Upper lobe of right lung (tissue), 1 donor: ENCODE results near the gene TDRD15. TPM values are rescaled to one million over a fixed set of nuclear protein-coding genes. Genes with fewer than 3 reads are reported as not detected.
"Not testable (repeated sequence)": the region's sequence is repeated elsewhere in the genome, so short reads cannot be mapped to it uniquely, and the experiment has no call there.

ENCODE experiments used
- ATAC-seq: fragments of 200-7000 bp; cut with Tn5 transposase; one replicate; pipeline ENCODE4 v1.9.1; 2020; ENCODE audit warnings: mild to moderate bottlenecking, moderate library complexity
- DNase-seq: peaks from one replicate; pipeline ENCODE4 v3.0.0-alpha.2; 2020
- H3K27ac ChIP-seq: fragments of 200-600 bp; one replicate; pipeline ENCODE4 v1.8.0; 2022
- H3K27me3 ChIP-seq: fragments of 200-600 bp; one replicate; pipeline ENCODE4 v1.8.0; 2022; ENCODE audit warnings: mild to moderate bottlenecking
- H3K36me3 ChIP-seq: fragments of 200-600 bp; one replicate; pipeline ENCODE4 v1.8.0; 2022
- H3K4me1 ChIP-seq: fragments of 200-600 bp; one replicate; pipeline ENCODE4 v1.8.0; 2022
- H3K4me3 ChIP-seq: fragments of 200-600 bp; one replicate; pipeline ENCODE4 v1.8.0; 2022; ENCODE audit warnings: mild to moderate bottlenecking
- H3K9me3 ChIP-seq: fragments of 200-600 bp; one replicate; pipeline ENCODE4 v1.8.0; 2022
- intact Hi-C: fragments of 100-400 bp; cut with DNase I; formaldehyde crosslinking; loops from one replicate; pipeline ENCODE4 v1.11.0; 2022
- total RNA-seq: library from RNA; stranded (reverse); fragmentation: NEBNext Ultra II Directional; extraction: Animal tissue kit (Norgen Biotek cat#: 25700); gene quantifications from one replicate; pipeline ENCODE4 v1.2.1, GENCODE V29; 2021
- TF ChIP-seq, protein P1 (sequence below): fragments of 200-600 bp; IDR thresholded peaks from one replicate; pipeline ENCODE4 v1.8.0; 2022; ENCODE audit warnings: antibody characterized with exemption
- donor health status: DM: no; HTN: yes; CAD: no; lungs with severe emphysema.

Gene TDRD15
- total RNA-seq, 1 donor from 2014 or later, result not detected

DNA sequence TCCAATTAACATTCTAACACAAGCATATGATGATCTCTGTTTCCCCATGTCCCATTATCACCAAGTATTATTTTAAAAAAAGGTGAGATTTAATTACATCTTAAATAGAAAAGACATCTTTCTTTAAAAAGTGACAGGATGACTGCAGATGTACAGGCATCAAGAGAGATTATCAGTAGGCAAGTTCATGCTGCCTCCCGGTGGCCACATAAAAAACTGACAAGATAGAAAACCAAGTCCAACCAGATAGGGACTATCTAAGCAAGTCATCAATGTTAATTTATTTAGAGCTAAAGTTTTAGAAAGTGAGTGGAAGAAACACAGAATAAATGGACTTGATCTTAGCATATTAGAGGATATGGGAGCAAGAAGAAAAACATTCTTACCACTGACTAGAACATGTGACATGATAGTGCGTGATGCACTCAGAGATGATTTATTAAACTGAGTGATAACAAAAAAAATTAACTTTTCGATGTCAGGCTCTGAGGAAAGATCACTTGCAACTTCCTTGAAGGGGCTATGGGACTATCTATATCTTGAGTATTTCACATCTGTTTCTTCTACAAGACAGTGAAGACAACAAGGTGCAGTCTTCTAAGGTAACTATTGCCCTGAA lies 5.4 kb upstream of the TDRD15 start:
- ATAC-seq, result peak; percentile 50
- Histone ChIP-seq H3K36me3 (no peaks in the 10 kb centered on the region), H3K4me1 (no peaks in the 10 kb centered on the region), H3K9me3 (no peaks in the 10 kb centered on the region), H3K27ac (no peak overlapping the region), H3K4me3 (no peak overlapping the region), H3K27me3 (peaks cover 4% of the 10 kb centered on the region)
- DNase-seq, result no peak
- intact Hi-C loops, result loop anchor here (10.0 kb wide), 1 partner anchor 74 kb away; the partner anchor contains the start of gene APOB
- TF ChIP-seq, protein P1, sequence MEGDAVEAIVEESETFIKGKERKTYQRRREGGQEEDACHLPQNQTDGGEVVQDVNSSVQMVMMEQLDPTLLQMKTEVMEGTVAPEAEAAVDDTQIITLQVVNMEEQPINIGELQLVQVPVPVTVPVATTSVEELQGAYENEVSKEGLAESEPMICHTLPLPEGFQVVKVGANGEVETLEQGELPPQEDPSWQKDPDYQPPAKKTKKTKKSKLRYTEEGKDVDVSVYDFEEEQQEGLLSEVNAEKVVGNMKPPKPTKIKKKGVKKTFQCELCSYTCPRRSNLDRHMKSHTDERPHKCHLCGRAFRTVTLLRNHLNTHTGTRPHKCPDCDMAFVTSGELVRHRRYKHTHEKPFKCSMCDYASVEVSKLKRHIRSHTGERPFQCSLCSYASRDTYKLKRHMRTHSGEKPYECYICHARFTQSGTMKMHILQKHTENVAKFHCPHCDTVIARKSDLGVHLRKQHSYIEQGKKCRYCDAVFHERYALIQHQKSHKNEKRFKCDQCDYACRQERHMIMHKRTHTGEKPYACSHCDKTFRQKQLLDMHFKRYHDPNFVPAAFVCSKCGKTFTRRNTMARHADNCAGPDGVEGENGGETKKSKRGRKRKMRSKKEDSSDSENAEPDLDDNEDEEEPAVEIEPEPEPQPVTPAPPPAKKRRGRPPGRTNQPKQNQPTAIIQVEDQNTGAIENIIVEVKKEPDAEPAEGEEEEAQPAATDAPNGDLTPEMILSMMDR, result peak; percentile 64

DNA sequence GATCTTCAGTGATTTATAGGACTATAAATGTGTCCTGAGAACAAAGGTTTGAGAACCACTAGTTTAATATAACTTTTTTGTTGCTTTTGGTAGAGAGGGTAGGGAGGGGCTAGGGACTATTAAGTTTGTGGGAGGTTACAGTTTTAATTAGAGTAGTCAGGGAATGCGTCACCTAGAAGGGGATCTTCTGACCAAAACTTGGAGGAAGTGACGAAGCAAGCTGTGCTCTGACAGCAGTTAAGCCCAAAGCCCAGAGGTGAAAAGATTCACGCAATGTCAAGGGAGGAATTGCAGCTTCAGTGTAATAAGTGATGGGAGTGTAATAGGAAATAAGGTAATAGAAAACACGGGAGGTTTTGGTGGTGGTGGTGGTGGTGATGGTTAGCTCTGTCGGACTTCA lies 8.1 kb downstream of the TDRD15 start:
- ATAC-seq, result no peak
- peaks cover 4% of the 10 kb centered on the region for H3K27me3 ChIP-seq
- no peak overlapping the region for H3K27ac ChIP-seq
- no peaks in the 10 kb centered on the region for H3K9me3 ChIP-seq
- H3K4me3 ChIP-seq, result no peak overlapping the region
- no peaks in the 10 kb centered on the region for H3K4me1 ChIP-seq
- intact Hi-C loops, result no loop called here
- H3K36me3 ChIP-seq, result no peaks in the 10 kb centered on the region
- TF ChIP-seq, protein P1, result no peak
- DNase-seq, result no peak

DNA sequence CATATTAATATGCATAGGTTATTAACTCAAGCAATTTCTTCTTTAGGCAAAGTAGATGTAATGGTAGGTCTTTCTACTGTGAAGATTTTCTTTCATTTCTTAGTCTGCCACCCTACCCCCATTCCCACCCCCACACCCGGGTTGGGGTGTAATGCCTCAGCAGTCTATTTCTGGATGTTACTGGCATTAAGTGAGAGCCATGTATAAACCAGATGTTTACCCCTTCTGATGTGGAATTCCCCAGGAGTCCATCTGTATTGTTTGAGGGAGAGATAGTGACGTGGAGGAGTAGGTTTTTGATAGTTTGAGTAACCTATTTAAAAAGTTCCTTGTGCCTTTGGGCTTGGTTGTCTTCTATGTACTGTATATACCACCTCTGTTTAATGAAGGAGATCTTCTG lies 11.8 kb downstream of the TDRD15 start:
- Histone ChIP-seq H3K27ac (no peak overlapping the region), H3K27me3 (no peaks in the 10 kb centered on the region), H3K4me3 (no peak overlapping the region), H3K4me1 (no peaks in the 10 kb centered on the region), H3K9me3 (no peaks in the 10 kb centered on the region), H3K36me3 (no peaks in the 10 kb centered on the region)
- TF ChIP-seq, protein P1, result no peak
- ATAC-seq, result no peak
- intact Hi-C loops, result no loop called here
- no peak for DNase-seq

DNA sequence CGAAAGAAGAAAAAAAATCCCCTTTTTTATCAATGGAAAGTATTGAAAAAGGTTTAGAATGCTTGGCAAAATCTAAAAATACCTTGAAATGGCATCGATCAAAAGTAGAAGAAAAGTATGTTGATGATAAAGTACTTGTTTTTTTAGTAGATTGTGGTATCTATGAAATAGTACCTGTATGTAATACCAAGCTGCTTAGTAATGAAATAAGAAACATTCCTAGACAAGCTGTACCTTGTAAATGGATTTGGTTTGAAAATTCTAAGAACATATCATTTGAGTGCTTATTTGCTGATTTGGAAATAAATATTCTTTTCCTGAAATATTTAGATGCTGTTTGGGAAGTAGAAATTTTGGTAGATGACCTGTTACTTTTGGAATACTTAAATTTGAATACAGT lies 18.4 kb downstream of the TDRD15 start:
- Histone ChIP-seq H3K27ac (no peak overlapping the region), H3K9me3 (no peaks in the 10 kb centered on the region), H3K27me3 (peaks cover 5% of the 10 kb centered on the region), H3K36me3 (no peaks in the 10 kb centered on the region), H3K4me1 (no peaks in the 10 kb centered on the region), H3K4me3 (no peak overlapping the region)
- TF ChIP-seq, protein P1, result no peak
- no peak for DNase-seq
- intact Hi-C loops, result no loop called here
- no peak for ATAC-seq

- Histone ChIP-seq H3K4me3 (no peak overlapping the region), H3K9me3 (no peaks in the 10 kb centered on the region), H3K27ac (no peak overlapping the region), H3K36me3 (no peaks in the 10 kb centered on the region), H3K27me3 (peaks cover 5% of the 10 kb centered on the region), H3K4me1 (no peaks in the 10 kb centered on the region)
- TF ChIP-seq, protein P1, result no peak
- intact Hi-C loops, result no loop called here
- no peak for ATAC-seq
- DNase-seq, result no peak
Measured at GRCh38 chr2:21146638-21147037, 22.9 kb downstream of the TDRD15 start.

DNA sequence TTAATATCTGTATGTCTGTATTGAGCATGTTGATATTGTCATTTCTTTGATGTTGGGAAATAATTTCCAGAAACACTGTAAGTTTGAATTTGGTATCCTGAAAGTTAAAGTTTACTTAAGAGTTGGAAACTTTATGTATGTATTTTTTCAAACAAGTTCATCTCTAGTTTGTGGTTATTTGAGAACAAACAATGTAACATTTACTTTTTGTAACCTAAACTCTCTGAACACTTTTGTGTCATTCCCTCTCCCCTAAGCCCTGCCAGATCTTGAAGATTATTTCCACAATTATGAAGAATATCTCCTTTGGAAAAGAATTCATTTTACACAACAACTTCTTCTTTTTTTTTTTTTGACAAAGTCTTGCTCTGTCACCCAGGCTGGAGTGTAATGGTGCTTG lies 24.9 kb downstream of the TDRD15 start:
- intact Hi-C loops, result no loop called here

GRCh38 chr2:21151234-21151633 lies 27.5 kb downstream of the TDRD15 start:
- DNase-seq, H3K9me3 ChIP-seq, H3K27ac ChIP-seq, H3K27me3 ChIP-seq, ATAC-seq, intact Hi-C loops, H3K36me3 ChIP-seq, H3K4me1 ChIP-seq, H3K4me3 ChIP-seq: not testable (repeated sequence)

More for the DNA sequence above, 24.9 kb downstream of the TDRD15 start:
- Histone ChIP-seq H3K9me3 (no peaks in the 10 kb centered on the region), H3K36me3 (no peaks in the 10 kb centered on the region), H3K4me1 (no peaks in the 10 kb centered on the region), H3K27me3 (peaks cover 5% of the 10 kb centered on the region), H3K27ac (no peak overlapping the region), H3K4me3 (no peak overlapping the region)
- no peak for ATAC-seq
- DNase-seq, result no peak
- TF ChIP-seq, protein P1, result no peak
